BJ (cell line): Measurements from ENCODE around the gene KIAA1671. TPM values are rescaled to one million over a fixed set of nuclear protein-coding genes. Genes with fewer than 3 reads are reported as not detected.

Experiments used
- CTCF ChIA-PET: fragments of 350-600 bp; formaldehyde crosslinking; extraction: SDS; loops from one replicate; lab custom pipeline; 2021; ENCODE audit warnings: antibody characterized with exemption, inconsistent platforms; lab: Yijun Ruan, JAX
- POLR2A ChIA-PET: fragments of 300-600 bp; sonication (Branson Sonifier 250); formaldehyde crosslinking; extraction: SDS; loops from one replicate; lab custom pipeline; 2021; ENCODE audit warnings: antibody characterized with exemption; lab: Charles Lee
- DNase-seq: peaks from one replicate; pipeline ENCODE4 v3.0.0-alpha.2; 2011; ENCODE audit warnings: low read depth
- H3K27me3 ChIP-seq: 2 replicates; pipeline ENCODE4 v1.6.0; 2011; ENCODE audit warnings: low read length; ENCODE audit not compliant: control insufficient read depth, insufficient read depth
- H3K36me3 ChIP-seq: 2 replicates; pipeline ENCODE4 v1.5.1; 2011; ENCODE audit warnings: low read length; ENCODE audit not compliant: control insufficient read depth, insufficient read depth
- H3K4me3 ChIP-seq: 2 replicates; pipeline ENCODE4 v1.5.1; 2011; ENCODE audit warnings: low read depth, mild to moderate bottlenecking, control low read depth, low read length
- polyA plus RNA-seq: library from polyadenylated mRNA; depleted of rRNA; stranded (reverse); fragments of >200 nt; gene quantifications from 2 replicates; pipeline ENCODE4 v1.2.3, GENCODE V29; 2011
- TF ChIP-seq, protein P1 (sequence below): IDR thresholded peaks from 2 replicates; pipeline ENCODE4 v1.5.1; 2011; ENCODE audit warnings: low read depth, mild to moderate bottlenecking, control low read depth, inconsistent platforms, low read length, moderate library complexity; ENCODE audit not compliant: insufficient read depth

KIAA1671 gene
- polyA plus RNA-seq, 1 experiment = 0.11 TPM

DNA sequence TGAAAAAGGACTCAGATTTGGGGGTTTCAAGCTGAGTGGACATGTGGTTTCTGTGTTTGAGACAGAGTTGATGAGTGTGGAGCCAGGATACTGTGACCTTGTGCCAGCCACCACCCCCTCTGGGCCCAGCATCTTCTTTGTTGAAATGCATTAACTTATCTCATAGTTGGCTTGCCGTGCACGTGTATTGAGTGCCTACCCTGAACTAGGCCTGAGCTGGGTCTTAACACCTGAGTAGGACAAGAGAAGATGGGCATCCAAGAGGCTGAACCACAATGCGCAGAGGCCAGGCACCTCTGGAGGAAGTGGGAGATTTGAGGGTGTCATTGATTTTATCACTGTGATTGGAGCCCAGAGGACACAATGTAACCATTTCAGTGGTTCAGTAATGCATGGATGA lies 129.6 kb downstream of the KIAA1671 start:
- ChIA-PET POLR2A (no interaction called here), CTCF (interaction anchor here (1.0 kb wide), 1 partner anchor 33 kb away, joined by 4 read pairs; no protein-coding TSS in a partner anchor)
- no peaks in the 10 kb centered on the region for H3K27me3 ChIP-seq
- H3K4me3 ChIP-seq = no peak overlapping the region
- no peak for DNase-seq
- TF ChIP-seq, protein P1, sequence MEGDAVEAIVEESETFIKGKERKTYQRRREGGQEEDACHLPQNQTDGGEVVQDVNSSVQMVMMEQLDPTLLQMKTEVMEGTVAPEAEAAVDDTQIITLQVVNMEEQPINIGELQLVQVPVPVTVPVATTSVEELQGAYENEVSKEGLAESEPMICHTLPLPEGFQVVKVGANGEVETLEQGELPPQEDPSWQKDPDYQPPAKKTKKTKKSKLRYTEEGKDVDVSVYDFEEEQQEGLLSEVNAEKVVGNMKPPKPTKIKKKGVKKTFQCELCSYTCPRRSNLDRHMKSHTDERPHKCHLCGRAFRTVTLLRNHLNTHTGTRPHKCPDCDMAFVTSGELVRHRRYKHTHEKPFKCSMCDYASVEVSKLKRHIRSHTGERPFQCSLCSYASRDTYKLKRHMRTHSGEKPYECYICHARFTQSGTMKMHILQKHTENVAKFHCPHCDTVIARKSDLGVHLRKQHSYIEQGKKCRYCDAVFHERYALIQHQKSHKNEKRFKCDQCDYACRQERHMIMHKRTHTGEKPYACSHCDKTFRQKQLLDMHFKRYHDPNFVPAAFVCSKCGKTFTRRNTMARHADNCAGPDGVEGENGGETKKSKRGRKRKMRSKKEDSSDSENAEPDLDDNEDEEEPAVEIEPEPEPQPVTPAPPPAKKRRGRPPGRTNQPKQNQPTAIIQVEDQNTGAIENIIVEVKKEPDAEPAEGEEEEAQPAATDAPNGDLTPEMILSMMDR = no peak
- no peaks in the 10 kb centered on the region for H3K36me3 ChIP-seq

DNA sequence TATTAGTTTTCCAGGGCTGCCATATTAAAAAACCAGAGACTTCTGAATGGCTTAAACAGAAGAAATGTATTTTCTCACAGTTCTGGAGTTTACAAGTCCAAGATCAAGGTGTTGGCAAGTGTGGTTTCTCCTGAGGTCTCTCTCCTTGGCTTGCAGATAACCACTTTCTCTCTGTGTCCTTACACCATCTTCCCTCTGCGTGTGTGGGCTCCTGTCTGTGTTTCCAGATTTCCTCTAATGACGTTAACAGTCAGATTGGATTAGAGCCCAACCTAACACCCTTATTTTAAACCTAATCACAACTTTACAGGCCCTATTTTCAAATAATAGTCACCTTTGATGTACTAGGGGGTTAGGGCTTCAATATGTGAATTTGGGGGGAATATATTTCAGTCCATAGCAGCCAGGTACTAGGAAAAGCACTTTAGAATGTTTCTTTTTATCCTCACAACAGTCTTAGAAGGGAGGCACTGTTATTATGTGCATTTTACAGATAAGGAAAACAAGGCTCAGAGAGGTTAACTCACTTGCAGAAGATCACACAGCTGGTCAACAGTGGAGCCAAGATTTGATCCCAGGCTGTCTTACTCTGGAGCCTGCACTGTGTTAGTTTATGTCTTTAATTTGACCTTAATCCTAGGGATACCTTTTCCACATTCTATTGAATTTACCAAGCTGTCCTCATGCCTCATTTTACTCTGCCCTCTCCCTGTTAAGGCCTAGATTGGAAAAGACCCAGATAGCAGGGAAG lies 130.7 kb downstream of the KIAA1671 start:
- CTCF ChIA-PET = no interaction called here
- H3K36me3 ChIP-seq = no peaks in the 10 kb centered on the region
- no peaks in the 10 kb centered on the region for H3K27me3 ChIP-seq
- no peak for DNase-seq
- TF ChIP-seq, protein P1 = no peak
- H3K4me3 ChIP-seq = no peak overlapping the region
- POLR2A ChIA-PET = no interaction called here

DNA sequence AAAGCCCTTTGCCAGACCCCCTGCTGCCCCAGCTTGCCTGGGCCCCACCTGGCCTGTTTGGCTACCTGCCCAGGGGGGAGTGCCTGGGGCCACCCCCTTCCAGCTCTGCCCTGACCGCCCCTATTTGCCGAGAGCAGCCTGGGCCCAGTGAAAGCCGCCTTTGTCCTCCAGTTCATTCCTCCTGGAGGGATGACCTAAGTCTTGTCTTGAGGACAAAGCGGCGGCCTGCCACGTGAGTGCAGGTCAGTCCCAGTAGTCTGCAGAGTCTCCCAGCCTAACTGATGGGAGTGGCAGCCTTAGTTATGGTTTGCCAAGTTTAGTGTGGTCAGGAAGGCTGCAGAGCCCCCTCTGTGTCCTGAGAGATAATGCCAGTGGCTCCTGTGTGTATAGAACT lies 131.3 kb downstream of the KIAA1671 start:
- TF ChIP-seq, protein P1 = no peak
- CTCF ChIA-PET = no interaction called here
- Histone ChIP-seq H3K4me3 (no peak overlapping the region), H3K36me3 (no peaks in the 10 kb centered on the region), H3K27me3 (no peaks in the 10 kb centered on the region)
- POLR2A ChIA-PET = no interaction called here
- DNase-seq = no peak

DNA sequence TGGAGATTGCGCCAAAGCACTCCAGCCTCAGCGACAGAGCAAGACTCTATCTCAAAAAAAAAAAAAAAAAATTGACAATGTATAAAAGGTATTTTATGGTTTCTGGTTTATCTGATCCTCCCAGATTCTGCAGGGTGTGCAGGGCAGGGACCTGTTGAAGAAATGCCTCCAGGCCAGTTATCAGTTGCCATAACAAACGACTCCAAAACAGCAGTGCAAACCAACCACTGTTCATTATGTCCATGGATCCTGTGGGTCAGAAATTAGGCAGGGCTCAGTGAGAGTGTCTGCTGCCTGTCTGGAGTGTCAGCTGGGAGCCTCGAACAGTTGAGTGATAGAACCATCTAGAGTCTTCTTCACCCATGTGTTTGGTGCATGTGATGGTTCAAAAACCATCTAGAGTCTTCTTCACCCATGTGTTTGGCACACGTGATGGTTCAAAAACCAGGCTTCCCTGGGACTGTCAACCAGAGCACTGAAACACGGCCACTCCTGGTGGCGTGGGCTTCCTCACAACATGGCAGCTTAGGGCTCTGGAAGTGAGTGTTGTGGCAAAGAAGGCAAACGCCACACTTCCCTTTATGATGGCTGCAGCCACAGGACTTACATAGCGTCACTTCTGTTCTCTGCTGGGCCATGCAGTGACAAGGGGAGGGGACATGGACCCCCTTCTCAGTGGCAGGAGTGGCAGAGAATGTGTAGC lies 132.0 kb downstream of the KIAA1671 start:
- TF ChIP-seq, protein P1 = no peak
- ChIA-PET POLR2A (no interaction called here), CTCF (no interaction called here)
- Histone ChIP-seq H3K36me3 (no peaks in the 10 kb centered on the region), H3K4me3 (no peak overlapping the region), H3K27me3 (no peaks in the 10 kb centered on the region)
- DNase-seq = no peak

DNA sequence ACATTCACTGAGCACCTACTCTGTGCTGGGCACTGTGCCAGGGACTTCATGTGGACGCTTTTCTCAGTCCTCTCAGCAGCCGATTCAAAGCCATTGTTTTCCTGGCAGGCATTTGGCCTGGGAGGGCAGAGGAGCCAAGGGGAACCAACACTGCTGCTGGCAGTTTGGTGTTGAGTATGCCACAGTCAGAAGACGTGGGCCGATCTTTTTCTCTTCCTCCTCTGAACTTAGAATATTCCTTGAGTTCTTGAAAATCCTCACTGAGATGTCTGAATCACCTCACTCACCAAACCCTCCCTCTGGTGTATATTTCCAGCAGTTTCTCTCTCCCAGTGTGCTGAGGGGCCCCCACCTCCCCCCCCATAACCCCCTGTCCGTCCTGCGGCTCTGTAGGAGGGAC lies 132.6 kb downstream of the KIAA1671 start:
- CTCF ChIA-PET = no interaction called here
- TF ChIP-seq, protein P1 = no peak
- POLR2A ChIA-PET = no interaction called here
- Histone ChIP-seq H3K4me3 (no peak overlapping the region), H3K27me3 (no peaks in the 10 kb centered on the region), H3K36me3 (no peaks in the 10 kb centered on the region)
- DNase-seq = no peak
